Epithelial cell of prostate (primary cell): ENCODE data around the gene COX4I1.
A peak's percentile ranks its signal among the peaks of the same experiment; 100 is the strongest.

Experiments used
- DNase-seq: peaks from one replicate; pipeline ENCODE4 v3.0.0-alpha.2; 2011; ENCODE audit warnings: low read depth, low spot score
- H3K27ac ChIP-seq: fragments of 450-650 bp; 2 replicates; pipeline ENCODE4 v1.5.1; 2017; ENCODE audit warnings: mild to moderate bottlenecking

COX4I1 gene

DNA sequence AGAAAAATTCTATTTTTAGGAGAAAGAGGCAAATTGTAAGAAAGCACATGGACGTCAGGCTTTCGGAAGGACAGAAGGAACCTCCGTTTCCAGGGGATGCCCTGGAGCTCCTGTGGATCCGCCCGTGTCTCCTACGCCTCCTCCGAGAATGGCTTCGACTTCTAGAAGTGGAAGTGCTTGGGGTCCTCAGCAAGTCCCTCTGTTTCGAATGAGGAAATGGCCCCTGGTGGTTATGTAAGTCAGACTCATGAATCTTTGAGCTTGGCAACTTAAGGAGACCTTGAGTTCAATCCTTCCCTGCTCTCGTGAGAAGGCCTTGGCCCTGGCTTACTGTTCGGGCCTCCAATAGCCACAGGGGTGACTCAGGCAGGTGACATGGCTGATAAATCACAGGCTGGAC lies 38.9 kb downstream of the COX4I1 start:
- no peak overlapping the region for H3K27ac ChIP-seq
- no peak for DNase-seq

DNA sequence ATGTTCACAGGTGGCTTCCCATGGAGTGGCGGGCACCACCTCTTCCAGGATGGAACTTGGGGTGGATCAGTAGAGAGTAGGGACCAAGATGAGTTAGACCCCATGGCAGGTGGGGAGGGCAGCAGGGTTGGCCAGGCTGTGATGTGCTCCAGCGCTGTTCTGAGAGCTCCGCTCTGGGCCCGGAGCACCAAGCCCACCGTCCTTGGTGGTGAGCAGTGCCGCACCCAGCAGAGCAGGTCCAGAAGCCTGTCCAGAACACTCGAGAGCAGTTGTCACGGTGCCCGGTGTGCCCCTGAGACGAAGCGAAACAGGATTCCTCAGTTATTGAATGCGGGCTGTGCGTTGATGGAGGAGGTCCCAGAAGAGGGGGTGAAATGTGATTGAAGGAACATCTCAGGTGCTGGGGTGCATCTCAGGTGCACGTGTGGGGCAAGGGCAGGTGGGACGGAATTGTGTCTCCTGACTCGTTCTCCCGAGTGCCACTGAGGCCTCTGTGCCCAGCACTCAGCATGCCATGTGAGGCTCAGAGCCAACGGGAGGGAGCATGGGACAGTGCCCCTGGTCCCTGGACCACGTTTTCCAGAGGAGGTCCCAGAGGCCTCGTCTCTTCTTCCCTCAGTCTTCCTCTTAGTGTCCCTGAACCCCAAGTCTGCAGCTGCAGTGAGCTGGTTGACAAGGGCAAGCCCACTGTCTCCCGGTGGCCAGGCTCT lies 39.5 kb downstream of the COX4I1 start:
- no peak overlapping the region for H3K27ac ChIP-seq
- DNase-seq, result no peak

GRCh38 chr16:85839681-85840240 lies 40.3 kb downstream of the COX4I1 start:
- DNase-seq, result no peak
- H3K27ac ChIP-seq, result no peak overlapping the region

DNA sequence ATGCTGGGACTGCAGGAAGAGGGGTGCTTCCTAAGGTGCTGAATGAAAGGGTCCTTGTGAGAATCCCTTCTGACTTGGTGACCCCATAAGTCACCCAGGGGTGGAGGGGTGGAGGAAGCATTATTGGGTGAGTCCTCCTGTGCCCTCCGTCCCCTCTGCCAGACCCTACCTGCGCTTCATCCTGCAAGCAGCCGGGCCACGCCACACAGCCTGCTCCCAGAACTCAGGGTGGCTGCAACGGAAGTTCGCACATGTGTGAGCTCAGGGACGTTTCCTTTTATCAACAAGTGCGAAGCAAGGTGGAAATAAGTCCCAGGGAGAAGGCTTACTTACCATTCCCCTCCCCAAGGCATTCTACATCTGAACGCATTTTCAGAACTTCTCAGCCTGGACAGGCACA lies 40.9 kb downstream of the COX4I1 start:
- no peak overlapping the region for H3K27ac ChIP-seq

GRCh38 chr16:85840801-85841200 lies 41.3 kb downstream of the COX4I1 start:
- DNase-seq, result no peak
- H3K27ac ChIP-seq, result no peak overlapping the region

More for the DNA sequence above, 40.9 kb downstream of the COX4I1 start:
- no peak for DNase-seq

- DNase-seq, result no peak
- no peak overlapping the region for H3K27ac ChIP-seq
Observed at GRCh38 chr16:85842435-85842834, 42.9 kb downstream of the COX4I1 start.

GRCh38 chr16:85842848-85843247 lies 43.4 kb downstream of the COX4I1 start:
- DNase-seq, result no peak

GRCh38 chr16:85843471-85844168 lies 44.1 kb downstream of the COX4I1 start:
- no peak for DNase-seq
- no peak overlapping the region for H3K27ac ChIP-seq

More at GRCh38 chr16:85842848-85843247, 43.4 kb downstream of the COX4I1 start:
- no peak overlapping the region for H3K27ac ChIP-seq

DNA sequence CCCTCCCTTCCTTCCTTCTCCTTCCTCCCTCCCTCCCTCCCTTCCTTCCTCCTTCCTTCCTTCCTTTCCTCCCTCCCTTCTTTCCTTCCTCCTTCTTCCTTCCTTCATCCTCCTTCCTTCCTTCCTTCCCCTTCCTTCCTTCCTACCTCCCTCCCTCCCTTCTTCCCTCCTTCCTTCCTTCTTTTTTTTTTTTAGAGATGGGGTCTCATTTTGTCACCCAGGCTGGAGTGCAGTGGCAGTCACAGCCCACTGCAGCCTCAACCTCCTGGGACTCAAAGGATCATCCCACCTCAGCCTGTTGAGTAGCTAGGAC lies 44.6 kb downstream of the COX4I1 start:
- H3K27ac ChIP-seq, result no peak overlapping the region
- no peak for DNase-seq

GRCh38 chr16:85844786-85845185 lies 45.3 kb downstream of the COX4I1 start:
- no peak for DNase-seq
- no peak overlapping the region for H3K27ac ChIP-seq

DNA sequence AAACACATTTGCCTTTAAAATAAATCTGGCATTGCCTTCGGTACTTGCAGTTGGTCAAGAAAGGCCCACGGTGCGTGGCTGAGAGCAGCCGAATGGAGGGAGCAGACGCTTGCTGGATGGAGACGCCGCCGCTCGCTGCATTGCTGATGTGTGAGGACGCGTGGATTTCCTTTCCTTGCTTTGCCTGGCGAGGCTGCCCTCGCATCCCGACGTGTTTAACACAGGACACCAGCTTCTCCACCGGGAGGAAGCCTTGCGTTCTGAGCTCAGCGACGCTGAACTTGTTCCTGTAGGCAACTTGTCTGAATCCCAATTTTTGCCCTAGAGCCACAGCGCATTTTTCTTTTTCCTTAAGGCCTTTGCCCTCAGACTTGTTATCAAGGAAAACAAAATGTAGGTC lies 45.8 kb downstream of the COX4I1 start:
- no peak overlapping the region for H3K27ac ChIP-seq
- no peak for DNase-seq

- no peak for DNase-seq
- H3K27ac ChIP-seq, result no peak overlapping the region
Observed at GRCh38 chr16:85846461-85846860, 47.0 kb downstream of the COX4I1 start.

- no peak for DNase-seq
- H3K27ac ChIP-seq, result no peak overlapping the region
Observed at GRCh38 chr16:85847036-85847435, 47.5 kb downstream of the COX4I1 start.

GRCh38 chr16:85847681-85848601 lies 48.4 kb downstream of the COX4I1 start:
- no peak overlapping the region for H3K27ac ChIP-seq

DNA sequence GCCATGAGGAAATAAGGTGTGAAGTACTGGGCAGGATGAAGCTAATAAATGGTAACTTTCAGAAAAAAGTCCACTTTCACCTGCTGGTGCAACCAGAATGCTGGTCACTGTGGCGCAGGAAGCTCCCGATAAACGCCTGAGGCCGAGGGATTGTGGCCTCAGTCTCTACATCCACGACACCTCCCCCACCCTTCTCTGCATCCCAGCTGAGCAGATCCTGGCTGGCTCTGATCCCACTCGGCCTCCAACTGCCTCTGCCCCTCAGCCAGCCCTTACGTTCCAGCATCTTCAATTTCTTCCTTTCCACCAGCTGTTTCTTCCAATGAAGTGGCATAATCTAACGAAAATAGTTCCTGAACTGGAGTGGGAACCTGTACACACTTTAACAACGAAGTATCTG lies 49.5 kb downstream of the COX4I1 start:
- no peak for DNase-seq

More at GRCh38 chr16:85847681-85848601, 48.4 kb downstream of the COX4I1 start:
- no peak for DNase-seq

GRCh38 chr16:85849388-85849787 lies 49.9 kb downstream of the COX4I1 start:
- no peak for DNase-seq
- H3K27ac ChIP-seq, result no peak overlapping the region

More for the DNA sequence above, 49.5 kb downstream of the COX4I1 start:
- H3K27ac ChIP-seq, result no peak overlapping the region

DNA sequence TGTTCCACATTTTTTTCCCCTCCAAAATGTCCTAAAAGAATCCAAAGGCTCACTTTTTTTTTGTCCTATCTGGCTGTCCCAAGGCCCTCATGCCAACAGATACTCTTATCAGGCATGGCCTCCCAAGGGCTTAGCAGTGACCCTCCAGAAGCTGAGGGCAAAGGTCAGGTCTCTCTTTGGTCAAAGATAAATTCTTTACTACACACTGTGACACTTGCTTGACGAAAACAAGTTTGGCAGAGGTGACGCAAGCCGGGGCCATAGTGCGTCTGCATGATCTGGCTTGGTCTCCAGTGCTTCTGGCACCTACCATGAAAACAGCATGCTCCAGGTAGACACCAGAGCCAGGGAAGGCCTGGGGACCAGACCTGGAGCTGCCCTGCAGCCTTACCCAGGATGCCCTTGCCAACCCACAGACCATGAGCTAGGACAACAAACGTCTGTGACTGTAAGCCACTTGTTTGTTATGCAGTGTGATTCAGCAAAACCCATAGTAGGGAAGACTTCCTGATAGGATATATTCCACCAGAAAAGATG lies 50.9 kb downstream of the COX4I1 start:
- no peak overlapping the region for H3K27ac ChIP-seq
- DNase-seq, result no peak

DNA sequence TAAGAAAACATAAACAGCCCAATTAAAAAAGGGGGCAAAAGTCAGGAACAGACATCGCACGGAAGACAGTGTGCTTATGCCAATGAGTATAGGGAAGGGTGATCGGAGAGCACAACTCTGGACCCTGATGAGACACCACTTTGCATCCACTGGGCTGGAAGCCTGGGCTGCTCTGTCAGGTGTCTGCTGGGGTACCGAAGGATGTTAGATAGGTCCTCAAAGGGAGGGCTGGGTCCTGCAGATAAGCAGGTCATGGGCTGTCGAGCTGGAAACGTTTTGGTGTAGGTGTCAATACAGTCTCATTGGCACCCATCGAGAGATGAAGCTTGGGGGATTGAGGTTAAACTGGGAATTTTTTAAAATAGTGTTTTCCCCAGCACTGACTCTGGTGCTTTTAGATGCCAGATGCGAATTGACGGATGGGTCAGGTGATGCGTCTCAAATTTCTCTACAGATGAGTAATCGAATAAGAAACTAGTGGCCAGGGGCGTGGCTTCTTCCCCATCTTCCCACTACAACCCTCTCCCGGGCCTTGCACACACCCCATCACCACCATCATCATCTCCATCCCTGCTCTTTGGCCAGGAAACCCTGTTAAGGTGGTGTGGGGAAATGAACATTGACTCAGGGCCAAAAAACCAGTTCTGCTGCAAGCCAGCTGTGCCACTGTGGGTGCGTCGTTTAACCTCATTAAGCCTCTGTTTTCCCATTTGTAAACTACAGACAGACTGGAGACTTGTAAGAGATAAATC lies 51.7 kb downstream of the COX4I1 start:
- peak; percentile 6 for DNase-seq
- H3K27ac ChIP-seq, result no peak overlapping the region
